CD14-positive monocyte (primary cell): ENCODE measurements around the gene DNAAF3. TPM values are rescaled to one million over a fixed set of nuclear protein-coding genes. Genes with fewer than 3 reads are reported as not detected.

Source experiments
- DNase-seq, 3 donors: peaks; one replicate each; pipeline ENCODE4 v3.0.0-alpha.2; 2011 to 2022
- H2AFZ ChIP-seq: 2 replicates; pipeline ENCODE4 v1.6.0; 2012; ENCODE audit warnings: mild to moderate bottlenecking, low read depth, low read length, inconsistent platforms; ENCODE audit not compliant: insufficient read depth, poor library complexity, severe bottlenecking
- H3K27ac ChIP-seq, 2 donors: 1 replicate in 1 of 2; 2 replicates in 1 of 2; pipeline ENCODE4 v1.5.1; 2012 to 2013; ENCODE audit warnings: low read length in 2 of 2, control low read depth in 1 of 2, inconsistent platforms in 1 of 2, low read depth in 1 of 2, mild to moderate bottlenecking in 1 of 2
- H3K27me3 ChIP-seq, 2 donors: one replicate each; pipeline versions ENCODE4 v1.6.0 to v1.6.1; 2011 to 2013; ENCODE audit warnings: low read length in 2 of 2; ENCODE audit not compliant: control insufficient read depth in 2 of 2, insufficient read depth in 2 of 2
- H3K36me3 ChIP-seq, 2 donors: replicated peaks in 1 of 2; 1 replicate in 1 of 2; 2 replicates in 1 of 2; pipeline versions ENCODE4 v1.5.1 to v1.6.1; 2012 to 2013; ENCODE audit warnings: low read length in 2 of 2, control low read depth in 1 of 2, inconsistent platforms in 1 of 2, mild to moderate bottlenecking in 1 of 2; ENCODE audit not compliant: insufficient read depth in 2 of 2, control insufficient read depth in 1 of 2
- H3K4me1 ChIP-seq, 2 donors: 1 replicate in 1 of 2; 2 replicates in 1 of 2; pipeline versions ENCODE4 v1.5.1 to v1.6.1; 2012 to 2013; ENCODE audit warnings: low read length in 2 of 2, control low read depth in 1 of 2, inconsistent platforms in 1 of 2, mild to moderate bottlenecking in 1 of 2, moderate library complexity in 1 of 2; ENCODE audit not compliant: insufficient read depth in 2 of 2, control insufficient read depth in 1 of 2
- H3K4me2 ChIP-seq: replicated peaks from 2 replicates; pipeline ENCODE3; 2012; ENCODE audit warnings: low read length, moderate library complexity, mild to moderate bottlenecking; ENCODE audit not compliant: poor library complexity, severe bottlenecking; ENCODE audit errors: extremely low read depth
- H3K4me3 ChIP-seq, 3 experiments: fragments of 200-600 bp in 1 of 3; sonication (generic) in 1 of 3; replicated peaks in 1 of 3; 1 replicate in 2 of 3; 2 replicates in 1 of 3; pipeline ENCODE4 v1.5.1; 2011 to 2013; ENCODE audit warnings: low read length in 3 of 3, mild to moderate bottlenecking in 3 of 3, control low read depth in 2 of 3, low read depth in 2 of 3, inconsistent platforms in 1 of 3, moderate library complexity in 1 of 3
- H3K79me2 ChIP-seq: 2 replicates; pipeline ENCODE4 v1.6.0; 2012; ENCODE audit warnings: mild to moderate bottlenecking, control low read depth, inconsistent platforms, low read length, moderate library complexity; ENCODE audit not compliant: insufficient read depth
- H3K9ac ChIP-seq: 2 replicates; pipeline ENCODE4 v1.6.0; 2017; ENCODE audit warnings: low read length, mild to moderate bottlenecking; ENCODE audit not compliant: insufficient read depth, poor library complexity, severe bottlenecking
- H3K9me3 ChIP-seq, 2 donors: replicated peaks in 1 of 2; 1 replicate in 1 of 2; 2 replicates in 1 of 2; pipeline versions ENCODE4 v1.5.1 to v1.6.1; 2012 to 2013; ENCODE audit warnings: low read length in 2 of 2, control low read depth in 1 of 2; ENCODE audit not compliant: control insufficient read depth in 1 of 2, insufficient read depth in 1 of 2
- H4K20me1 ChIP-seq: 2 replicates; pipeline ENCODE4 v1.6.0; 2012; ENCODE audit warnings: mild to moderate bottlenecking, low read length, control low read depth, moderate library complexity; ENCODE audit not compliant: insufficient read depth
- H3K27ac Mint-ChIP-seq, 7 donors: one replicate each; pipeline ENCODE4 v1.8.0; 2020; ENCODE audit warnings: mild to moderate bottlenecking in 7 of 7, mixed read lengths in 7 of 7, moderate library complexity in 6 of 7, inconsistent platforms in 2 of 7
- H3K27me3 Mint-ChIP-seq, 3 donors: one replicate each; pipeline ENCODE4 v1.8.0; 2021 to 2022; ENCODE audit warnings: low read depth in 3 of 3, mild to moderate bottlenecking in 3 of 3, mixed read lengths in 3 of 3, moderate library complexity in 3 of 3, inconsistent platforms in 1 of 3
- H3K36me3 Mint-ChIP-seq, 2 donors: one replicate each; pipeline ENCODE4 v1.8.0; 2020; ENCODE audit warnings: mixed read lengths in 2 of 2, inconsistent platforms in 1 of 2, mild to moderate bottlenecking in 1 of 2
- H3K4me1 Mint-ChIP-seq: one replicate; pipeline ENCODE4 v1.8.0; 2020; ENCODE audit warnings: mild to moderate bottlenecking, mixed read lengths
- H3K4me3 Mint-ChIP-seq, 2 donors: one replicate each; pipeline ENCODE4 v1.8.0; 2020; ENCODE audit warnings: mild to moderate bottlenecking in 2 of 2, mixed read lengths in 2 of 2, moderate library complexity in 1 of 2
- H3K9me3 Mint-ChIP-seq, 7 donors: one replicate each; pipeline ENCODE4 v1.8.0; 2020 to 2022; ENCODE audit warnings: mixed read lengths in 7 of 7, mild to moderate bottlenecking in 6 of 7, moderate library complexity in 6 of 7, inconsistent platforms in 2 of 7
- CTCF ChIP-seq: fragments of 200-600 bp; IDR thresholded peaks from one replicate; pipeline ENCODE4 v1.8.0; 2022; ENCODE audit warnings: antibody characterized with exemption, mild to moderate bottlenecking
- WGBS: methylation state at CpG from one replicate; pipeline ENCODE4 v1.1.5; 2013; ENCODE audit warnings: missing lambda C conversion rate; ENCODE audit not compliant: insufficient coverage; 5-methylcytosine and 5-hydroxymethylcytosine counted together
- intact Hi-C, 2 donors: fragments of 100-400 bp; cut with micrococcal nuclease; formaldehyde crosslinking; loops; one replicate each; pipeline versions ENCODE4 v1.15.0 to v1.15.1; 2023
- polyA plus RNA-seq, 3 donors: library from polyadenylated mRNA; depleted of rRNA in 1 of 3; unstranded in 2 of 3; stranded (reverse) in 1 of 3; fragments of 300-500 nt in 2 of 3; fragments of >200 nt in 1 of 3; fragmentation: Illumina TruSeq in 2 of 3; gene quantifications; 1 replicate in 2 of 3; 2 replicates in 1 of 3; pipeline ENCODE4 v1.2.3, GENCODE V29; 2012 to 2021

The DNAAF3 gene
- polyA plus RNA-seq, 3 donors = 0.19 TPM; not detected in 2

- Mint-ChIP-seq H3K27me3 (peaks cover 0 to 1% (median 1%) of the 10 kb centered on the region in 3 donors), H3K36me3 (peaks cover 28 to 59% of the 10 kb centered on the region in 2 donors), H3K4me1 (peaks cover 24% of the 10 kb centered on the region), H3K9me3 (no peaks in the 10 kb centered on the region), H3K27ac (peak overlapping the region in 2 of 7 donors; percentile 30 to 42), H3K4me3 (no peak overlapping the region)
- TF ChIP-seq CTCF = no peak
- 94% methylated on average over 16 of the region's 23 CpGs for WGBS
- Histone ChIP-seq H3K36me3 (peaks cover 35 to 49% of the 10 kb centered on the region in 2 donors), H3K9me3 (no peaks in the 10 kb centered on the region), H3K27ac (no peak overlapping the region), H3K27me3 (no peaks in the 10 kb centered on the region), H3K4me2 (no peak overlapping the region), H3K4me3 (no peak overlapping the region), H3K79me2 (peaks cover 78% of the 10 kb centered on the region), H2AFZ (no peak overlapping the region), H3K4me1 (peaks cover 13 to 28% of the 10 kb centered on the region in 2 donors), H4K20me1 (peaks cover 91% of the 10 kb centered on the region), H3K9ac (no peak overlapping the region)
- intact Hi-C loops = loop anchor here in 1 of 2 donors (10.0 kb wide), 1 partner anchor 142 kb away; the partner anchor contains the start of gene PPP6R1
- DNase-seq = peak in 1 of 3 donors; percentile 5
These were observed 53.4 kb downstream of the DNAAF3 start for GRCh38 chr19:55112777-55113569.

GRCh38 chr19:55112246-55112776 lies 54.1 kb downstream of the DNAAF3 start:
- Mint-ChIP-seq H3K36me3 (peaks cover 28 to 62% of the 10 kb centered on the region in 2 donors), H3K4me3 (no peak overlapping the region), H3K27ac (no peak overlapping the region), H3K27me3 (peaks cover 0 to 1% (median 0%) of the 10 kb centered on the region in 3 donors), H3K9me3 (no peaks in the 10 kb centered on the region), H3K4me1 (peaks cover 22% of the 10 kb centered on the region)
- Histone ChIP-seq H3K4me3 (no peak overlapping the region), H3K4me2 (no peak overlapping the region), H3K27me3 (no peaks in the 10 kb centered on the region), H3K79me2 (peaks cover 78% of the 10 kb centered on the region), H3K9ac (no peak overlapping the region), H3K4me1 (peaks cover 12 to 25% of the 10 kb centered on the region in 2 donors), H4K20me1 (peaks cover 94% of the 10 kb centered on the region), H3K9me3 (no peaks in the 10 kb centered on the region), H2AFZ (no peak overlapping the region), H3K36me3 (peaks cover 35 to 49% of the 10 kb centered on the region in 2 donors), H3K27ac (no peak overlapping the region)
- TF ChIP-seq CTCF = no peak
- intact Hi-C loops = loop anchor here in 1 of 2 donors (10.0 kb wide), 1 partner anchor 142 kb away; the partner anchor contains the start of gene PPP6R1
- 95% methylated on average over 20 of the region's 25 CpGs for WGBS
- peak in 1 of 3 donors; percentile 3 for DNase-seq
